ENCODE measurements around the gene KLHL36.

Gene KLHL36

DNA sequence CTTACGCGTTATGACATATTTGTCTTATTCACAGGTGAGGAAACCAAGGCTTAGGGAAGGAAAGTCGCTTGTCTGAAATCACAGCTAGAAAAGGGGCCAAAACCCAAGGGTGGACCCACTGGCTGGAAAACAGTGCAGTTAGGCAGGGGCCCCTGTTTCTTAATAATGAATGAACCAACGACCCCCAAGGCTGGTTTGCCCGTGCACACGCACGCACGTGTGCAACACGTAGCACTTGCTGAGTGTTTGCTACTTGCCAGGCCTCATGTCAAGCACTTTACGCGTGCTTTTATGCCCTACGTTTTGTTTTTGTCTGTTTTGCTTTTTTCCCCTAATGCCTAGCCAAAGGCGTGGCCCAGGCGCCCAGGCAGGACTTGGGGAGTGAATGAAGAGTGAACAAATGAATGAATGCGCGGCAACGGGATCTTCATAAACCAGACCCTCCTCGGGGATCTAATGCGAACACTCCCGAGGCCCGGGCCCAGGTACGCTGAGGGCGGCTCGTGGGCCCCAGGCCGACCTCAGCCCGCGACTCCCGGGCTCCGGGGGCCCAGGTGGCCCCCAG, 50.9 kb downstream of the KLHL36 start:
- DNase-seq (ENCODE audit: low spot score): no peak

DNA sequence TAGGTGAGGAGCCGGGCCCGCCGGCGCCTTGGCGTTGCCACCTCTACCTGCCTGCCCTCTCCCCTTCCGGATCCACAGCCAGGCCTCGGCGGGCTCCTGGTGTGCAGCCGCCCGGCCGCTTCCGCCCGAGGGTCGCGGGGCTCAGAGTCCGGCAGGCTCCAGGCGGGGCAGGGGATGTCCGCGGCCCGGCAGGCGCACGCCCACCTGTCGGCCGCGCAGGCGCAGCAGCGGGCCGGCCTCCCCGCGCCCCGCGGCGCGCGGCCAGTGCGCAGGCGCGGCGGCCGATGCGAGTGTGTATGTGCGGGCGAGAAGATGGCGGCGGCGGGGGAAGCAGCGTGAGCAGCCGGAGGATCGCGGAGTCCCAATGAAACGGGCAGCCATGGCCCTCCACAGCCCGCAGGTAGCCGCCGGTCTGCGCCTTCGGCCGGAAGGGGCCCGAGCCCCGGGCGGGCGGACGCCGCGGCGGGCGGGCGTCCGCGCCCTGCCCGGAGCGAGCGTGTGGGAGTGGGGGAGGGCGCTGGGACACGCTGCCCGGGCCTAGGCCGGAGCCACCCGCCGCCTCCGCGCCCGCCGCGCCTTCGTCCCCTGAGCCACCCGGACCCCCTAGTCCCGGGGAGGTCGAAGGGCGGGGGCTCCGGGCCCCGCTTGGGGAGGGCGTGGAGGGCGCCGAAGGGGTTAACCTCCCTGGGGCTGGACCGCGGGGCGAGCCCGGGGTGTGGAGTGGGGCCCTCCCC, 51.6 kb downstream of the KLHL36 start, which contains the start of gene USP10:
USP10 (plus strand) TSS at position 289 of the 734 bp plus-strand sequence; CDS start at position 380, 91 bp downstream.
- peak; percentile 88 for DNase-seq (ENCODE audit: low spot score)

DNA sequence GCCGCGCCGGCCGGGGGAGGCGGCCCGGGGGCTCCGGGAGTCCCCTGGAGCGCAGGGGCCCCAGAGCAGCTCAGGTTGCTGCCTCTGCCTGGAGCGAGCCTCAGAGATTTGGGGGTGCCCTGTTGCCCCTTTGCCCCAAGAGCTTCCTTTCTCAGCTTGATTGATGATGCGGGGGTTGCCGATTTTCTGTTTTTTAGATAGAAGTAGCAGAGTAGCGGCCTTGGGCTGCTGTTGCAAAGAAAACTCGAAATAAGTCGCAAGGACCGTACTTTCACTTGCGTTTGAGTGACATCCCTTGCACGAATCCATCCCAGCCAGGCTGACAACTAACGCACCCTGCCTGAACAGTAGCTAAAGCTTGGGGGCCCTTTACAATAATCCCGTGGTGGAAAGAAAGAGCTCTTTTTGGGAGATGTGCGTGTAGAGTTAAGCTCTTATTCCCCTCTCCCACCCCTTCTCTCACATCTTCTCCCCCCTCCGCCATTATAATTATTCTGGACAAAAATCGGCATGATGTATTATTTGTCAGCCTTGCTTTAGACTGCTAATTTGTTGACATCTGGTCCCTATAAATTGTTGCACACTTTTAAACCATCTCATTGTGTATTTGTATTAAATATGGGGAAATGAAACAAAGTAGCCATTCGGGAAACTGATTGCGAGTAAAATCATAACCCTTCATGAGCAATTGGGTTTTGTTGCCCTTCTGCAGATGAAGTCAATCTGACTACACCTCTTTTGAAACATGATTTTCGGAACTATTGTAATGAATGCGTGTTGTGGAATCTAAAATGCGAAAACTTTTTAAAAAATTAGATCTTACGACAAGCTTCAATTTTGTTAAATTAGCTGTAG, 52.4 kb downstream of the KLHL36 start:
- peak; percentile 43 for DNase-seq (ENCODE audit: low spot score)

DNA sequence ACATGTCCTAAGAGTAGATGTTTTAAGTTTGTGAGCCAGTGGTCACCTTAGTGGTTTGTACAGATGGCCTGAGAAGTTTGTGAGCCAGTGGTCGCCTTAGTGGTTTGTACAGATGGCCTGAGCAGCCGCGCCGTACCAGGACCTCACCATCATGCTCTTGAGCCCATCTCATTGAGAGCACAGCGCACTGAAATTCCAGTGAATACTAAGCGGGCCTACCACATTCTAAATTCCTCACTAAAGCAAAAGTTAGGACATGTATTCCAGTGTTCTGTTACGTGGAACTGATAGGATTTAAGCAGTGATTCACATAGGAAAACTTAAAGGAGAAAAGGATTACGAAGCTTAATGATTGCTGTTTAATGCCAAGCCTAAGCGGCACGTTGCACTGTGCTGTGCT, 55.4 kb downstream of the KLHL36 start:
- DNase-seq (ENCODE audit: low spot score): no peak

DNA sequence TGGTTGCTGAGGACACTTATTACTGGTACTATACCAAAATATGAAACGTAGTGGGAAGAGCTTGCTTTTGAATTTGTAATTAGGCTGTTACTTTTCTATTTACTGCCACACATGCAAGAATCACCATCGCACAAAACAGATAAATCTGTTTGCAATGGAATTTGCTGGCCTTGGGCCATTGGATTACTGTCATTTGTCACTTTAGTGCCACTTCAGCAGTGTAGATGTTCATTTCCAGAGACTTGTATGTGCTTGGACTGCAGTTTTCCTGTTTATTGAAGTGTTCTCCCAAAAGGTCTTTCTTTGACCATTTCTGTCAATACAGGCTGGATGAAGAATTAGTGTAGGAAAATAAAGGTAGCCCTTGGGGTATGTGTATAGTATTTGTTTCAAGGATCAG, 55.9 kb downstream of the KLHL36 start:
- DNase-seq (ENCODE audit: low spot score): no peak

DNA sequence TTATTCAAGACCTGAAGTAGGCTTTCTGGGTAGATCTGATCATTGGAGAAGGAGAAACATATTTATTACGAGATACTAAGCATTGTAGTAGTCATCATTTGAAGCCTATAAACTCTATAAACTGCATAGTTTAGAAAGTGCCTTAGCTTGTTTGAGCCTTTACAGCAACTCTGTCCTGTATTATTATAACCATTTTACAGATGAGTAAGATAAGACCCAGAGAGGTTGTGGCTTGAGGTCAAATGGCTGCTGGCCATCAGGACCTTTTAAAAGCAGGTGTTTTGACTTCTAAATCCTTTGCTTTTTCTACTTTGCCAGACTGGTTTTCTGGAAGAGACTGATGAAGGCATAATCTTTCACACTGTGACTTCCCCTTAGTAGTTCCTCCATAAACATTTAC, 58.5 kb downstream of the KLHL36 start:
- no peak for DNase-seq (ENCODE audit: low spot score)

DNA sequence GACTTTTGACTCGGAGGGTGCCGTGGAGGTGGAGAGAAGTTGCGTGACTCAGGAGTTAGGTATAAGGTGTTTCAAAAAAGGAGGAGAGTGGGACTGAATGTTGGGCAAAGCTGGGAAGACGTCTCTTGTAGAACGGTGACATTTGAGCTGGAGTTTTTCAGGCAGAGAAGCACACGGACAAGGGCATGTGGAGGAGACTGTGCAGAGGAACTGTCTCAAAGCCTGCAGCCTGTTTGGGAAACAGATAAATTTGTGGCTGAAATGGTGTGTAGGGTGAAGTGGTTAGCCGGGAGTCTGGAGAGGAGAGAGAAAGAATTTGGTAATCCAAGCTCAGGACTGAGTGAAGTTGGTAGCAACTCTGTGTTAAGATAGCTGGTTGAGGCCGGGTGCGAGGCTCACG, 61.3 kb downstream of the KLHL36 start:
- no peak for DNase-seq (ENCODE audit: low spot score)

DNA sequence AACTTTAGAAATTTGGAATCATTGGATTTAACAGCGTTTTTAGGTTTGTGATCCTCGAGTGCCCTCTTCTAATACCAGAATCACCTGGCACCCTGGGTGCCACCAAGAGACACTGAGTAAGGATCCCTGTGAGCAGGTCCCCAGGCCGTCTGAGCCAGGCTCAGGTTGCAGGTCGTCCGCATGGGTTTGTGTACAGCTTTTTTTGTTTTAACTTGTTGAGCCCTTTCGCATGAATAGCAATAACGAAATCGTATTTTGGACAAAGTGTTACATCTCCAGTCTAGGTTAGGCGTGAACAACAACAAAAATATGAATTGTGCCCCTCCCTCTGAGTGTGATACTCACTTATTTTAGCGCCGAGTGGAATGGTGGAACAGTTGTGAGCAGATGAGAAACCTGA, 62.4 kb downstream of the KLHL36 start:
- DNase-seq (ENCODE audit: low spot score): no peak
